ENCODE data around the gene PRICKLE2. TPM values are rescaled to one million over a fixed set of nuclear protein-coding genes. Genes with fewer than 3 reads are reported as not detected.

The PRICKLE2 gene
- total RNA-seq, 4 donors from 2014 or later: 71.8 to 99.9 (median 84.4) TPM

DNA sequence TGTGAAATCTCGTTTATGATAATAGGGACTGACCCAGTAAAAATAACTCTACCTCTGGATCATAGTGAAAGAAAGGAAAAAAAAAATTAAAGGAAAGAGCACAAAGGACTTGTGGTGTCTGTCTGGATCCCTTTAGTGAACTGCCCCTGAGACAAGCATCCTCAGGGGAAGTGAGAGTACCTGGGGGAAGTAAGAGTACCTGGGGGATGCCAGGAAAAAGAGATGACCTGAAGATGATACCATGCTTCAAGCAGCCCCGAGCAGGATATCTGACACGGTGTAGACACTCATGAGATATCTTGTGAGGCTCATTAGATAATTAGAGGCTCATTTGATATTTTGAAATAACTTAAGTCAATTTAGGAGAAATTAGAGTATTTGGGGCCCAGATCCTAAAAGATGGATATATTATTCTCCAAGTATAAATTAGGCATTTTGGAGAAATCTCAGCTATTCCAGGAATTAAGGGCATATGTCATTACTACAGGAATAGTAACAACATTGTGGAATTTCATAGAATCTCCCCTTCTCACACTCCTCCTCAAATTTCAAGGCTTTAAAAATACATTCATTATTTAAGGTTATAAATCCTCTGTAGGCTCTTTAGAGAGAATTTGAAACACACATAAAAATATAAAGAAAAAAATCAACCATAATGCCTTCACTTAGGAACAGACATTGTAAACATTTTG is 165.6 kb downstream of the PRICKLE2 start:
- no peak overlapping the region for H3K4me3 ChIP-seq
- no peak overlapping the region for H3K27ac ChIP-seq (replicated peaks in 1 of 4)
- no peaks in the 10 kb centered on the region for H3K27me3 ChIP-seq
- no peaks in the 10 kb centered on the region for H3K36me3 ChIP-seq
- no peaks in the 10 kb centered on the region for H3K9me3 ChIP-seq
- DNase-seq (ENCODE audit: extremely low spot score): peak; percentile 68
- WGBS: 90% methylated on average over 3 of the region's 3 CpGs
- H3K4me1 ChIP-seq: peaks cover 0 to 11% (median 5%) of the 10 kb centered on the region in 4 donors
- intact Hi-C loops (cut with DNase I): no loop called here
- TF ChIP-seq POLR2A (IDR thresholded peaks at IDR 0.05; ENCODE audit: low read depth): no peak
- TF ChIP-seq POLR2AphosphoS5 (IDR thresholded peaks at IDR 0.05): no peak
- TF ChIP-seq EP300 (IDR thresholded peaks at IDR 0.05): no peak
- TF ChIP-seq, protein P1, sequence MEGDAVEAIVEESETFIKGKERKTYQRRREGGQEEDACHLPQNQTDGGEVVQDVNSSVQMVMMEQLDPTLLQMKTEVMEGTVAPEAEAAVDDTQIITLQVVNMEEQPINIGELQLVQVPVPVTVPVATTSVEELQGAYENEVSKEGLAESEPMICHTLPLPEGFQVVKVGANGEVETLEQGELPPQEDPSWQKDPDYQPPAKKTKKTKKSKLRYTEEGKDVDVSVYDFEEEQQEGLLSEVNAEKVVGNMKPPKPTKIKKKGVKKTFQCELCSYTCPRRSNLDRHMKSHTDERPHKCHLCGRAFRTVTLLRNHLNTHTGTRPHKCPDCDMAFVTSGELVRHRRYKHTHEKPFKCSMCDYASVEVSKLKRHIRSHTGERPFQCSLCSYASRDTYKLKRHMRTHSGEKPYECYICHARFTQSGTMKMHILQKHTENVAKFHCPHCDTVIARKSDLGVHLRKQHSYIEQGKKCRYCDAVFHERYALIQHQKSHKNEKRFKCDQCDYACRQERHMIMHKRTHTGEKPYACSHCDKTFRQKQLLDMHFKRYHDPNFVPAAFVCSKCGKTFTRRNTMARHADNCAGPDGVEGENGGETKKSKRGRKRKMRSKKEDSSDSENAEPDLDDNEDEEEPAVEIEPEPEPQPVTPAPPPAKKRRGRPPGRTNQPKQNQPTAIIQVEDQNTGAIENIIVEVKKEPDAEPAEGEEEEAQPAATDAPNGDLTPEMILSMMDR (IDR thresholded peaks at IDR 0.05): no peak

DNA sequence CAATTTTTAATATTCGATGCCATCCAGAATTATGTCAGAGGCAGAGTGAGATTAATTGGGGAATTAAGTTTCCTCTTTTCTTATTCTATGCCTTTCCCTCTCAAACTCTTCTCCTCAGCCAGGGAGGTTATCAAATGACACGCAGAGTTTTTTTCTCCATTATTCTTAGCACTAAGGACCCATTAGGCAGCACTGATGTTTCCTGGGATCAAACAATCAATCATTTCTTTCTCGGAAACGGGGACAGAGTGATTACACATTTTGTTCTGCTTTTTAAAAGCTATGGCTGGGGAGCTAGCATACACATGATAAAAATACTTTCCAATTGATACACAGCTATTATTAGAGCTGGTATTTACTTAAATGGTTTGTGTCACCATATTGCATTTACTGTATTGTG is 166.7 kb downstream of the PRICKLE2 start:
- Histone ChIP-seq H3K27ac (replicated peaks in 1 of 4) (no peak overlapping the region), H3K4me3 (no peak overlapping the region), H3K4me1 (peaks cover 0 to 11% (median 7%) of the 10 kb centered on the region in 4 donors), H3K9me3 (no peaks in the 10 kb centered on the region), H3K27me3 (no peaks in the 10 kb centered on the region), H3K36me3 (no peaks in the 10 kb centered on the region)
- DNase-seq (ENCODE audit: extremely low spot score): peak; percentile 29
- TF ChIP-seq POLR2A (IDR thresholded peaks at IDR 0.05; ENCODE audit: low read depth) (no peak), POLR2AphosphoS5 (IDR thresholded peaks at IDR 0.05) (no peak), EP300 (IDR thresholded peaks at IDR 0.05) (no peak)
- TF ChIP-seq, protein P1 (IDR thresholded peaks at IDR 0.05): no peak
- intact Hi-C loops (cut with DNase I): no loop called here
- 21% methylated on average over 4 of the region's 4 CpGs for WGBS

DNA sequence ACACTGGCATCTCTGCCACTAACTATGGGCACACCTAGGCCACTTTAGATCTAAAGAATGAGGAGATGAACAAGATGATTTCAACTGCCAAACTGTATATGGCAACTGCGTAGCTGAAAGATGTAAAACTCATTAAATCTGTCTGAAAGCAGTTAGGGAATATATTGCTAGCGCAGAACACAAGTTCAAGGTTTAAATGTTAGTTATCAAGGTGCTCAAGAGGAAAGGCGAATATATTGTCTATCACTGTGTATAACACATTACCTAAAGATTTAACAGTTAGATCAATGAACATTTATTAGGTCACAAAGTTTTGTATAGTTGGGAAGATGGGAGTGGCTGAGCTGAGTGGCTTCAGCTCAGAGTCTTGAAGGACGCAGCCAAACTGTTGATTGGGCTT is 168.0 kb downstream of the PRICKLE2 start:
- H3K36me3 ChIP-seq: no peaks in the 10 kb centered on the region
- intact Hi-C loops (cut with DNase I): no loop called here
- peaks cover 0 to 11% (median 7%) of the 10 kb centered on the region in 4 donors for H3K4me1 ChIP-seq
- TF ChIP-seq POLR2A (IDR thresholded peaks at IDR 0.05; ENCODE audit: low read depth) (no peak), POLR2AphosphoS5 (IDR thresholded peaks at IDR 0.05) (no peak), EP300 (IDR thresholded peaks at IDR 0.05) (no peak)
- TF ChIP-seq, protein P1 (IDR thresholded peaks at IDR 0.05): no peak
- no peaks in the 10 kb centered on the region for H3K27me3 ChIP-seq
- no peak for DNase-seq (ENCODE audit: extremely low spot score)
- 95% methylated on average over 4 of the region's 4 CpGs for WGBS
- no peak overlapping the region for H3K4me3 ChIP-seq
- H3K9me3 ChIP-seq: no peaks in the 10 kb centered on the region
- no peak overlapping the region for H3K27ac ChIP-seq (replicated peaks in 1 of 4)

DNA sequence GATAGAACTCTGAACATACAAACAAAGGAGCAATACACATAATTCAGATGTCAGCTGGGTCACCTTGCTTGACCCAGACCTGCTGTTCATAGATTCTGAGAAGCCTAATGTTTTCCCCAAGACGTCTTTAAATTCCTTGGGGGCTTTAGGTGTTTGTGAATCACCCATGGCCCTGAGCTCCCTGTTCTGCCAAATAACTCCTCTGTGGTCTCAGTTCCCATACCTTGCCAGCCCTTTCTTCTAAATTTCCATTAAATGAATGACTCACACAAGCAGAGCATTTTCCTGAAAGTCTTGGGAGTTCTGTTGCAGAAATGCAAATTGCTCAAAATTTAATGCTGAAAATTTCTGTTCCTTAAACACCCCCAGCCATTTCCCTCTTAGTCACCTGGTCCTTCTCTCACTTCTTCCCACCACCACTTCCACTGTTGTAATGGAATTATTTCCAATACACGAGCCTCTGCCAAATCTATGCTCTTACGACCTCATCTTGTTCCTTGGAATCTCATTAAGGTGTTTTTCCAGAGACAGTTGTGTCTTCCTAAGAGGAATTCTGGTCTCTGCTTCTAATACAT is 168.6 kb downstream of the PRICKLE2 start:
- no peaks in the 10 kb centered on the region for H3K36me3 ChIP-seq
- no peak overlapping the region for H3K27ac ChIP-seq (replicated peaks in 1 of 4)
- H3K27me3 ChIP-seq: no peaks in the 10 kb centered on the region
- H3K9me3 ChIP-seq: no peaks in the 10 kb centered on the region
- TF ChIP-seq, protein P1 (IDR thresholded peaks at IDR 0.05): no peak
- TF ChIP-seq POLR2A (IDR thresholded peaks at IDR 0.05; ENCODE audit: low read depth): no peak
- TF ChIP-seq EP300 (IDR thresholded peaks at IDR 0.05): no peak
- no peak for TF ChIP-seq POLR2AphosphoS5 (IDR thresholded peaks at IDR 0.05)
- 72% methylated on average over 3 of the region's 3 CpGs for WGBS
- H3K4me3 ChIP-seq: no peak overlapping the region
- DNase-seq (ENCODE audit: extremely low spot score): no peak
- intact Hi-C loops (cut with DNase I): no loop called here
- H3K4me1 ChIP-seq: peaks cover 0 to 11% (median 7%) of the 10 kb centered on the region in 4 donors

Data from esophagus muscularis mucosa (tissue), 4 donors.